Large intestine (tissue), 3 donors: ENCODE measurements around the gene KRTAP9-2. TPM values are rescaled to one million over a fixed set of nuclear protein-coding genes. Genes with fewer than 3 reads are reported as not detected.
"Not testable (repeated sequence)": the region's sequence is repeated elsewhere in the genome, so short reads cannot be mapped to it uniquely, and the experiment has no call there.

Experiments used
- DNase-seq, 2 donors: peaks; one replicate each; pipeline versions ENCODE4 v3.0.0 to v3.0.0-alpha.2; 2013
- H3K27ac ChIP-seq: one replicate; pipeline ENCODE4 v1.5.1; 2013; ENCODE audit warnings: low read length
- H3K27me3 ChIP-seq: 2 replicates; pipeline ENCODE4 v1.6.1; 2013; ENCODE audit warnings: low read length; ENCODE audit not compliant: control insufficient read depth, insufficient read depth
- H3K36me3 ChIP-seq: 2 replicates; pipeline ENCODE4 v1.6.1; 2013; ENCODE audit warnings: low read length; ENCODE audit not compliant: control insufficient read depth, insufficient read depth
- H3K4me1 ChIP-seq: one replicate; pipeline ENCODE4 v1.6.1; 2013; ENCODE audit warnings: low read length; ENCODE audit not compliant: control insufficient read depth, insufficient read depth
- H3K4me3 ChIP-seq: one replicate; pipeline ENCODE4 v1.5.1; 2013; ENCODE audit warnings: low read length
- H3K9me3 ChIP-seq: one replicate; pipeline ENCODE4 v1.6.1; 2013; ENCODE audit warnings: mild to moderate bottlenecking, low read depth, low read length, moderate library complexity; ENCODE audit not compliant: control insufficient read depth
- WGBS: methylation state at CpG from one replicate; pipeline ENCODE4 v1.1.5; 2013; ENCODE audit warnings: low lambda C conversion rate; ENCODE audit not compliant: insufficient coverage; 5-methylcytosine and 5-hydroxymethylcytosine counted together
- polyA plus RNA-seq: library from polyadenylated mRNA; unstranded; fragments of 120-200 nt; gene quantifications from one replicate; pipeline ENCODE4 v1.2.1, GENCODE V29; 2013

The KRTAP9-2 gene
- polyA plus RNA-seq, 1 donor, result not detected

DNA sequence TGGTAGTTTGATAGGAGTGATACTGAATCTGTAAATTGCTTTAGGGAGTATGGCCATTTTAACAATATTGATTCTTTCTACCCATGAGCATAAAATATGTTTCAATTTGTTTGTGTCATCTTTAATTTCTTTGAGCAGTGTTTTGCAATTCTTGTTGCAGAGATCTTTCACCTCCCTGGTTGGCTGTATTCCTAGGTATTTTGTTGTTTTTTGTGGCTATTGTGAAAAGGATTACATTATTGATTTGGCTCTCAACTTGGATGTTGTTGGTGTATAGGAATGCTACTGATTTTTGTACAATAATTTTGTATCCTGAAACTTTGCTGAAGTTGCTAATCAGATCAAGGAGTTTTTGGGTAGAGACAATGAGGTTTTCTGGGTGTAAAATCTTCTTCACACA lies 32.0 kb downstream of the KRTAP9-2 start:
- Histone ChIP-seq H3K36me3 (no peaks in the 10 kb centered on the region), H3K4me3 (no peak overlapping the region), H3K27me3 (peaks cover 11% of the 10 kb centered on the region), H3K9me3 (no peaks in the 10 kb centered on the region), H3K4me1 (no peaks in the 10 kb centered on the region), H3K27ac (no peak overlapping the region)
- DNase-seq, result no peak

DNA sequence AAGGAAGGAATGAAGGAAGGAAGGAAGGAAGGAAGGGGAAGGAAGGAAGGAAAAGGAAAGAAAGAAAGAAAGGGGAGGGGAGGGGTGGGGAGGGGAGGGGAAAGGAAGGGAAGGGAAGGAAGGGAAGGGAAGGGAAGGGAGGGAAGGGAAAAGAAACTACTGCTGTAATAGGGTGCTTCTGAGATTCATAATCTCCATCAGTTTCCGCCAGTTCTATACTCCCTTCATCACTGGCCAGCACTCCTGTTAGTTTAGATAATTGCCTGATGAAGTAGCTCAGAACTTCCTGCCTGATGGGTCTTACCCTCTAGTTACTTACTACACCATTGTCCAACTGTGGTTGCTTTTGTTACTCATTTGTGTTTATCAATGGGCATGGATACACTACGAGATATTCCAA lies 36.8 kb downstream of the KRTAP9-2 start:
- no peak overlapping the region for H3K27ac ChIP-seq
- no peak for DNase-seq
- H3K4me1 ChIP-seq, result no peaks in the 10 kb centered on the region
- H3K27me3 ChIP-seq, result peaks cover 7% of the 10 kb centered on the region
- no peak overlapping the region for H3K4me3 ChIP-seq
- WGBS, result no CpG with 5 or more reads among the region's 2 CpGs
- H3K36me3 ChIP-seq, result no peaks in the 10 kb centered on the region
- H3K9me3 ChIP-seq, result no peaks in the 10 kb centered on the region

DNA sequence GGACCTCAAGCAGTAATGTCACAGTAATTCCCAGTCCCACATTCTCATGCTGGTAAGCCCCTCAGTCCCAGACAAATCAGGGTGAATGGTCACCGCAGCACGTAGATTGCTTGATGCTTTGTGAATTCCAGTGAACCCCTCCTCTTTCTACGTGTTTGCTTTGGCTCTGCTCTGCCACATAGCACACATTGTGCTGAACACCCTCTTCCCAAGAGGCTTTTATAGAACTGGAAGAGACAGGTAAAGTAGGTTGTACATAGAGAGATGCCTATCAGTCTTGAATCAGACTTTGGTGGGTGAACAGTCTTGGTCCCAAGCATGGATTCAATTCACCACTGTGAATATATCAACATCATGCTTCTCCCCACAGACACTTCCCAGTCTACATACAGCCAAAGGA lies 38.2 kb downstream of the KRTAP9-2 start:
- no peaks in the 10 kb centered on the region for H3K4me1 ChIP-seq
- DNase-seq, result no peak
- H3K9me3 ChIP-seq, result no peaks in the 10 kb centered on the region
- no peaks in the 10 kb centered on the region for H3K36me3 ChIP-seq
- no peak overlapping the region for H3K4me3 ChIP-seq
- H3K27ac ChIP-seq, result no peak overlapping the region
- WGBS, result no CpG with 5 or more reads among the region's 3 CpGs
- H3K27me3 ChIP-seq, result peaks cover 7% of the 10 kb centered on the region

DNA sequence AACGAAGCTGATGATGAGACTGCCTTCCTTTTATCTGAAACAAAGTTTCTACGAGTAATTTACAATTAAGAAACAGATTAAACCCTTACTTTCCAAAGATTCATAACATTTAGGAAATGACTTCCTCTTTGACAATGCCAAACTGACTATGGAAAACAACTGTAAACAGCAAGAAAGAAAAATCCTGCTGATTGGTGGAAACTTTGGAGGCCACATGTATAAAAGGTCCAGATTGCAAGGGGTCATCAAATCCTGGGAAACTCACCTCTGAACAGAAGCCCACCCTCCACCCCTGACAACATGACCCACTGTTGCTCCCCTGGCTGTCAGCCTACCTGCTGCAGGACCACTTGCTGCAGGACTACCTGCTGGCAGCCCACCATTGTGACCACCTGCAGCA lies 38.6 kb downstream of the KRTAP9-2 start, which contains the start of gene KRTAP9-6:
KRTAP9-6 (plus strand) TSS at position 301 of the 400 bp plus-strand sequence; CDS start at position 301, 0 bp downstream.
- peaks cover 7% of the 10 kb centered on the region for H3K27me3 ChIP-seq
- no peaks in the 10 kb centered on the region for H3K9me3 ChIP-seq
- H3K27ac ChIP-seq, result no peak within 1 kb of the TSS
- no peak for DNase-seq
- no peaks in the 10 kb centered on the region for H3K4me1 ChIP-seq
- no CpG with 5 or more reads among the region's 2 CpGs for WGBS
- no peaks in the 10 kb centered on the region for H3K36me3 ChIP-seq
- H3K4me3 ChIP-seq, result no peak within 1 kb of the TSS

DNA sequence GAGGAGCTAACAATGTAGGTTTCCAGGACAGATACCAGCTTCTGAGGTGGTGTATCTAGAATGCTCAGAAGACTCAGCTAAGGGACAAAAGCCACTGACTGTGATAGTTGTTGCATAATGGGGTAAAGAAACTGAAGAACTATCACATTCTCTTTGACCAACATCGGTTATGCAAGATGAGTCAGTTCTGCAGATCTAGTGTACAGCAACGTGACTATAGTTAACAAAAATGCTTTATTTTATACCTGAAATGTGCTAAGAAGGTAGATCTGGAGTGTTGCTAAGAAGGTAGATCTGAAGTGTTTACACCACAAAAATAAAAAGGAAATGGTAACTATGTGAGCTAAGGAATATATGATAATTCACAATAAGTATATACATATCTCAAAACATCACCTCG lies 41.3 kb downstream of the KRTAP9-2 start:
- Histone ChIP-seq H3K9me3 (no peaks in the 10 kb centered on the region), H3K4me1 (no peaks in the 10 kb centered on the region), H3K4me3 (no peak overlapping the region), H3K27ac (no peak overlapping the region), H3K36me3 (no peaks in the 10 kb centered on the region), H3K27me3 (peaks cover 6% of the 10 kb centered on the region)
- WGBS, result no CpG with 5 or more reads among the region's 3 CpGs
- no peak for DNase-seq

DNA sequence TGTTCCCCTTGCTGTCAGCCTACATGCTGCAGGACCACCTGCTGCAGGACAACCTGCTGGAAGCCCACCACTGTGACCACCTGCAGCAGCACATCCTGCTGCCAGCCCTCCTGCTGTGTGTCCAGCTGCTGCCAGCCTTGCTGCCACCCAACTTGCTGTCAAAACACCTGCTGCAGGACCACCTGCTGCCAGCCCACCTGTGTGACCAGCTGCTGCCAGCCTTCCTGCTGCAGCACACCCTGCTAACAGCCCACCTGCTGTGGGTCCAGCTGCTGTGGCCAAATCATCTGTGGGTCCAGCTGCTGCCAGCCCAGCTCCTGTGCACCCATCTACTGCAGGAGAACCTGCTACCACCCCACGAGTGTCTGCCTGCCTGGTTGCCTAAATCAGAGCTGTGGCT lies 44.9 kb downstream of the KRTAP9-2 start:
- H3K36me3 ChIP-seq, H3K9me3 ChIP-seq, H3K4me1 ChIP-seq, DNase-seq, H3K27ac ChIP-seq, H3K27me3 ChIP-seq, H3K4me3 ChIP-seq: not testable (repeated sequence)
- WGBS, result no CpG with 5 or more reads among the region's 1 CpG

DNA sequence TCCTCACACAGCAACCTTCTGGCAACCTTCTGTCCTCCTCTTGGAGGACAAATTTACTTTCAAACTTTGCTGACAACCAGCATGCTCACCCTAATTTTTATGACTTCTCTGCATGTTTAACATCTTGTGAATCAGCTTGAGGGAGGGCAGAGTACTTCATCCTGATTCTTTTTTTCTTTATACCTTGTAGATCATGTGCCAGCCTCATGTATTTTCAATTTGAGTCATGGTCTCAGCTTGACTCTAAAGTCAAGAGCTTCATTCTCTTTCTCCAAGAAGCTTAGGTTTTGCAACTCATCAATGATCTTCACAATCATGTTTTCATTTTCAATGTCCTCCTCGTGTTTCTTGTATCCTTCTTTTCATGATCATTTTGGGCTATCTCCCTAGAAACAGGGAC lies 45.4 kb downstream of the KRTAP9-2 start:
- DNase-seq, result no peak
- no peaks in the 10 kb centered on the region for H3K4me1 ChIP-seq
- no peaks in the 10 kb centered on the region for H3K36me3 ChIP-seq
- H3K4me3 ChIP-seq, result no peak overlapping the region
- no CpG with 5 or more reads among the region's 1 CpG for WGBS
- H3K27ac ChIP-seq, result no peak overlapping the region
- H3K27me3 ChIP-seq, result peaks cover 3% of the 10 kb centered on the region
- no peaks in the 10 kb centered on the region for H3K9me3 ChIP-seq

DNA sequence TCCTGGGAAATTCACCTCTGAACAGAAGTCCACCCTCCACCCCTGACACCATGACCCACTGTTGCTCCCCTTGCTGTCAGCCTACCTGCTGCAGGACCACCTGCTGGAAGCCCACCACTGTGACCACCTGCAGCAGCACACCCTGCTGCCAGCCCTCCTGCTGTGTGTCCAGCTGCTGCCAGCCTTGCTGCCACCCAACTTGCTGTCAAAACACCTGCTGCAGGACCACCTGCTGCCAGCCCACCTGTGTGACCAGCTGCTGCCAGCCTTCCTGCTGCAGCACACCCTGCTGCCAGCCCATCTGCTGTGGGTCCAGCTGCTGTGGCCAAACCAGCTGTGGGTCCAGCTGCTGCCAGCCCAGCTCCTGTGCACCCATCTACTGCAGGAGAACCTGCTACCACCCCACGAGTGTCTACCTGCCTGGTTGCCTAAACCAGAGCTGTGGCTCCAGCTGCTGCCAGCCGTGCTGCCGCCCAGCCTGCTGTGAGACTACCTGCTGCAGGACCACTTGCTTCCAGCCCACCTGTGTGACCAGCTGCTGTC lies 49.3 kb downstream of the KRTAP9-2 start, which contains the start of gene KRTAP9-7:
KRTAP9-7 (plus strand) TSS at position 51 of the 543 bp plus-strand sequence; CDS start at position 51, 0 bp downstream.
- H3K36me3 ChIP-seq, H3K4me1 ChIP-seq, H3K27me3 ChIP-seq, H3K4me3 ChIP-seq, H3K9me3 ChIP-seq, DNase-seq, H3K27ac ChIP-seq: not testable (repeated sequence)
- no CpG with 5 or more reads among the region's 3 CpGs for WGBS

Other genes with a start within 250 kb of the KRTAP9-2 start
- gene KRT40, start 242.3 kb upstream of the KRTAP9-2 start, polyA plus RNA-seq, result 0.07 TPM
- gene KRTAP3-3, start 232.5 kb upstream of the KRTAP9-2 start, polyA plus RNA-seq, result not detected
- not detected for gene KRTAP3-2, start 226.7 kb upstream of the KRTAP9-2 start, polyA plus RNA-seq
- gene KRTAP3-1, start 217.5 kb upstream of the KRTAP9-2 start, polyA plus RNA-seq, result not detected
- not detected for gene KRTAP1-5, start 199.4 kb upstream of the KRTAP9-2 start, polyA plus RNA-seq
- not detected for gene KRTAP1-4, start 196.5 kb upstream of the KRTAP9-2 start, polyA plus RNA-seq
- not detected for gene KRTAP1-3, start 191.8 kb upstream of the KRTAP9-2 start, polyA plus RNA-seq
- not detected for gene KRTAP1-1, start 185.2 kb upstream of the KRTAP9-2 start, polyA plus RNA-seq
- gene KRTAP2-1, start 179.3 kb upstream of the KRTAP9-2 start, polyA plus RNA-seq, result not detected
- gene KRTAP2-2, start 171.4 kb upstream of the KRTAP9-2 start, polyA plus RNA-seq, result not detected
- gene KRTAP2-3, start 166.5 kb upstream of the KRTAP9-2 start, polyA plus RNA-seq, result not detected
- gene KRTAP2-4, start 160.8 kb upstream of the KRTAP9-2 start, polyA plus RNA-seq, result not detected
- not detected for gene KRTAP4-7, start 142.5 kb upstream of the KRTAP9-2 start, polyA plus RNA-seq
- gene KRTAP4-8, start 128.5 kb upstream of the KRTAP9-2 start, polyA plus RNA-seq, result not detected
- not detected for gene KRTAP4-16, start 124.4 kb upstream of the KRTAP9-2 start, polyA plus RNA-seq
- not detected for gene KRTAP4-9, start 121.3 kb upstream of the KRTAP9-2 start, polyA plus RNA-seq
- not detected for gene KRTAP4-11, start 108.3 kb upstream of the KRTAP9-2 start, polyA plus RNA-seq
- gene KRTAP4-12, start 102.5 kb upstream of the KRTAP9-2 start, polyA plus RNA-seq, result not detected
- not detected for gene KRTAP4-6, start 86.1 kb upstream of the KRTAP9-2 start, polyA plus RNA-seq
- gene KRTAP4-5, start 76.8 kb upstream of the KRTAP9-2 start, polyA plus RNA-seq, result not detected
- not detected for gene KRTAP4-4, start 65.9 kb upstream of the KRTAP9-2 start, polyA plus RNA-seq
- not detected for gene KRTAP4-3, start 58.4 kb upstream of the KRTAP9-2 start, polyA plus RNA-seq
- not detected for gene KRTAP4-2, start 48.4 kb upstream of the KRTAP9-2 start, polyA plus RNA-seq
- not detected for gene KRTAP4-1, start 41.7 kb upstream of the KRTAP9-2 start, polyA plus RNA-seq
- not detected for gene KRTAP9-1, start 36.8 kb upstream of the KRTAP9-2 start, polyA plus RNA-seq
- gene KRTAP9-3, start 5.8 kb downstream of the KRTAP9-2 start, polyA plus RNA-seq, result not detected
- gene KRTAP9-8, start 11.4 kb downstream of the KRTAP9-2 start, polyA plus RNA-seq, result not detected
- not detected for gene KRTAP9-4, start 23.0 kb downstream of the KRTAP9-2 start, polyA plus RNA-seq
- not detected for gene KRTAP9-9, start 28.7 kb downstream of the KRTAP9-2 start, polyA plus RNA-seq
- gene KRTAP9-6, start 38.7 kb downstream of the KRTAP9-2 start, polyA plus RNA-seq, result not detected
- not detected for gene KRTAP9-7, start 49.0 kb downstream of the KRTAP9-2 start, polyA plus RNA-seq
- gene KRTAP29-1, start 76.2 kb downstream of the KRTAP9-2 start, polyA plus RNA-seq, result not detected
- gene KRTAP16-1, start 82.7 kb downstream of the KRTAP9-2 start, polyA plus RNA-seq, result not detected
- 0.07 TPM for gene KRTAP17-1, start 89.1 kb downstream of the KRTAP9-2 start, polyA plus RNA-seq
- not detected for gene KRT33A, start 124.2 kb downstream of the KRTAP9-2 start, polyA plus RNA-seq
- not detected for gene KRT33B, start 143.2 kb downstream of the KRTAP9-2 start, polyA plus RNA-seq
- gene KRT34, start 155.7 kb downstream of the KRTAP9-2 start, polyA plus RNA-seq, result not detected
- gene KRT31, start 171.0 kb downstream of the KRTAP9-2 start, polyA plus RNA-seq, result not detected
- gene KRT37, start 197.9 kb downstream of the KRTAP9-2 start, polyA plus RNA-seq, result not detected
- gene KRT38, start 214.3 kb downstream of the KRTAP9-2 start, polyA plus RNA-seq, result not detected
- not detected for gene KRT32, start 240.7 kb downstream of the KRTAP9-2 start, polyA plus RNA-seq